ENCODE results near the gene VEGFB. TPM values are rescaled to one million over a fixed set of nuclear protein-coding genes. Genes with fewer than 3 reads are reported as not detected.

VEGFB gene
- total and polyA plus RNA-seq, 7 donors, result 23.4 to 117 (median 94.9) TPM

- TF ChIP-seq POLR2AphosphoS5 (IDR thresholded peaks at IDR 0.05) (no peak), POLR2A (IDR thresholded peaks at IDR 0.05) (no peak), EP300 (IDR thresholded peaks at IDR 0.05) (no peak), CTCF (IDR thresholded peaks at IDR 0.05) (no peak)
- 4 to 5% methylated on average over 8 of the region's 8 CpGs for WGBS, 2 donors
Measured at GRCh38 chr11:64230985-64231365, 3.4 kb upstream of the VEGFB start.

GRCh38 chr11:64231546-64231945 is 2.8 kb upstream of the VEGFB start:
- DNase-seq, result no peak
- Histone ChIP-seq H3K27me3 (no peaks in the 10 kb centered on the region), H3K4me3 (no peak overlapping the region), H3K9me3 (no peaks in the 10 kb centered on the region), H3K4me1 (peaks cover 0 to 76% (median 61%) of the 10 kb centered on the region in 4 donors), H3K27ac (peak overlapping the region; percentile 95 to 98 (median 96)), H3K36me3 (peaks cover 0 to under 1% (median 0%) of the 10 kb centered on the region in 4 donors)
- TF ChIP-seq POLR2AphosphoS5 (IDR thresholded peaks at IDR 0.05) (no peak), EP300 (IDR thresholded peaks at IDR 0.05) (no peak), CTCF (IDR thresholded peaks at IDR 0.05) (no peak), POLR2A (IDR thresholded peaks at IDR 0.05) (no peak)
- 59 to 83% methylated on average over 7 of the region's 7 CpGs for WGBS, 2 donors
- intact Hi-C loops (cut with DNase I), result no loop called here

More at GRCh38 chr11:64230985-64231365, 3.4 kb upstream of the VEGFB start:
- Histone ChIP-seq H3K9me3 (no peaks in the 10 kb centered on the region), H3K27ac (peak overlapping the region; percentile 95 to 98 (median 96)), H3K36me3 (no peaks in the 10 kb centered on the region), H3K27me3 (no peaks in the 10 kb centered on the region), H3K4me3 (peak overlapping the region; percentile 57 to 82 (median 76)), H3K4me1 (peaks cover 0 to 75% (median 61%) of the 10 kb centered on the region in 4 donors)
- no peak for DNase-seq
- intact Hi-C loops (cut with DNase I), result no loop called here

DNA sequence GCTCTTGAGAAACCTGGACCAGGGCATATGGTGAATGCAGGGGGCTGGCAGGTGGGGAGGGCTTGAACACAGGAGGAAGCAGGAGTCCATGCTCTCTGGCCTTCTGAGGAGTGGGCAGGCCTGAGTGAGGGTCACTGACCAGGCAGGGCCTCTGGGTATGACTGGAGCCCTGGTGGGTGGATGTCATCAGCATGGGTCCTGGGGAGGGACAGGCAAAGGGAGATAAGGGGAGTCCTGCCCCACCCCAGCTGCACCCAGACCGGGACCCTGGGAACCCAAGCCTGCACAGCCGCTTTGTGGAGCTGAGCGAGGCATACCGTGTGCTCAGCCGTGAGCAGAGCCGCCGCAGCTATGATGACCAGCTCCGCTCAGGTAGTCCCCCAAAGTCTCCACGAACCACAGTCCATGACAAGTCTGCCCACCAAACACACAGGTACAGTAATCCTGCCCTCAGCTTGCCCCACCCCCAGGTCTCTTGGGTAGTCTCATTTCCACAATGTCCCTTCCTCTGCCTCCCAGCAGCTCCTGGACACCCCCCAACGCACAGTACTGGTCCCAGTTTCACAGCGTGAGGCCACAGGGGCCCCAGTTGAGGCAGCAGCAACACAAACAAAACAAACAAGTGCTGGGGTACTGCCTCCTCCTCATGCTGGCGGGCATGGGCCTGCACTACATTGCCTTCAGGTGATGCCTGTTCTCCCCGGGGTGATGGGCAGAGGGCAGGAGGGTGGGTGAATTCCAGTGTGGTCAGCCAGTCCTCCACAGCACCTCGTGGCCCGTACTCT is 2.0 kb upstream of the VEGFB start:
- intact Hi-C loops (cut with DNase I), result no loop called here
- H3K27me3 ChIP-seq, result no peaks in the 10 kb centered on the region
- no peaks in the 10 kb centered on the region for H3K9me3 ChIP-seq
- 84 to 91% methylated on average over 15 of the region's 15 CpGs for WGBS, 2 donors
- TF ChIP-seq POLR2A (IDR thresholded peaks at IDR 0.05) (no peak), CTCF (IDR thresholded peaks at IDR 0.05) (no peak), POLR2AphosphoS5 (IDR thresholded peaks at IDR 0.05) (no peak), EP300 (IDR thresholded peaks at IDR 0.05) (no peak)
- peaks cover 0 to 9% (median 1%) of the 10 kb centered on the region in 4 donors for H3K36me3 ChIP-seq
- DNase-seq, result no peak
- no peak overlapping the region for H3K4me3 ChIP-seq
- peak overlapping the region in 3 of 4 donors; percentile 15 to 98 (median 95) for H3K27ac ChIP-seq
- peaks cover 0 to 68% (median 53%) of the 10 kb centered on the region in 4 donors for H3K4me1 ChIP-seq

GRCh38 chr11:64232967-64233315 is 1.4 kb upstream of the VEGFB start:
- Histone ChIP-seq H3K36me3 (peaks cover 0 to 15% (median 2%) of the 10 kb centered on the region in 4 donors), H3K4me3 (no peak overlapping the region), H3K9me3 (no peaks in the 10 kb centered on the region), H3K27me3 (no peaks in the 10 kb centered on the region), H3K4me1 (peaks cover 0 to 62% (median 48%) of the 10 kb centered on the region in 4 donors), H3K27ac (peak overlapping the region in 3 of 4 donors; percentile 15 to 98 (median 89))
- TF ChIP-seq POLR2AphosphoS5 (IDR thresholded peaks at IDR 0.05) (no peak), CTCF (IDR thresholded peaks at IDR 0.05) (no peak), POLR2A (IDR thresholded peaks at IDR 0.05) (no peak), EP300 (IDR thresholded peaks at IDR 0.05) (no peak)
- 87 to 91% methylated on average over 8 of the region's 8 CpGs for WGBS, 2 donors
- intact Hi-C loops (cut with DNase I), result no loop called here
- DNase-seq, result no peak

Measured in sigmoid colon (tissue), 7 donors.